Right lobe of liver (tissue), 4 donors: ENCODE data around the gene ROMO1.

ENCODE experiments used
- CTCF ChIP-seq, 4 donors: fragments of 200-600 bp in 3 of 4; fragments of 450-650 bp in 1 of 4; IDR thresholded peaks; one replicate each; pipeline versions ENCODE4 v1.5.1 to v1.8.0; 2016 to 2022; ENCODE audit warnings: antibody characterized with exemption in 4 of 4, mild to moderate bottlenecking in 2 of 4
- POLR2A ChIP-seq: fragments of 450-650 bp; IDR thresholded peaks from one replicate; pipeline ENCODE4 v1.6.1; 2017; ENCODE audit warnings: antibody characterized with exemption, mild to moderate bottlenecking
- donor health status: DM: no; HTN: no; CAD: no.
- donor health status: DM: no; HTN: no; CAD: no.
- donor health status: DM: no; HTN: yes; CAD: no.

GRCh38 chr20:35742741-35743523 is 43.7 kb downstream of the ROMO1 start:
- TF ChIP-seq CTCF (IDR thresholded peaks at IDR 0.05) (no peak), POLR2A (no peak)
